HG03439 (cell line): Measurements from ENCODE around the gene IRAK2.
"Not testable (repeated sequence)": the region's sequence is repeated elsewhere in the genome, so short reads cannot be mapped to it uniquely, and the experiment has no call there.

Source experiments
- ATAC-seq: cut with Tn5 transposase; IDR thresholded peaks from one replicate; pipeline ENCODE4 v1.9.1; 2021; ENCODE audit warnings: mild to moderate bottlenecking, moderate library complexity; ENCODE audit not compliant: unreplicated experiment

IRAK2 gene, protein sequence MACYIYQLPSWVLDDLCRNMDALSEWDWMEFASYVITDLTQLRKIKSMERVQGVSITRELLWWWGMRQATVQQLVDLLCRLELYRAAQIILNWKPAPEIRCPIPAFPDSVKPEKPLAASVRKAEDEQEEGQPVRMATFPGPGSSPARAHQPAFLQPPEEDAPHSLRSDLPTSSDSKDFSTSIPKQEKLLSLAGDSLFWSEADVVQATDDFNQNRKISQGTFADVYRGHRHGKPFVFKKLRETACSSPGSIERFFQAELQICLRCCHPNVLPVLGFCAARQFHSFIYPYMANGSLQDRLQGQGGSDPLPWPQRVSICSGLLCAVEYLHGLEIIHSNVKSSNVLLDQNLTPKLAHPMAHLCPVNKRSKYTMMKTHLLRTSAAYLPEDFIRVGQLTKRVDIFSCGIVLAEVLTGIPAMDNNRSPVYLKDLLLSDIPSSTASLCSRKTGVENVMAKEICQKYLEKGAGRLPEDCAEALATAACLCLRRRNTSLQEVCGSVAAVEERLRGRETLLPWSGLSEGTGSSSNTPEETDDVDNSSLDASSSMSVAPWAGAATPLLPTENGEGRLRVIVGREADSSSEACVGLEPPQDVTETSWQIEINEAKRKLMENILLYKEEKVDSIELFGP

GRCh38 chr3:10164546-10165393, at the start of gene IRAK2:
Gene IRAK2 (plus strand): TSS chr3:10164919. CDS start chr3:10164955, 36 bp downstream.
- ATAC-seq, result peak; percentile 63

DNA sequence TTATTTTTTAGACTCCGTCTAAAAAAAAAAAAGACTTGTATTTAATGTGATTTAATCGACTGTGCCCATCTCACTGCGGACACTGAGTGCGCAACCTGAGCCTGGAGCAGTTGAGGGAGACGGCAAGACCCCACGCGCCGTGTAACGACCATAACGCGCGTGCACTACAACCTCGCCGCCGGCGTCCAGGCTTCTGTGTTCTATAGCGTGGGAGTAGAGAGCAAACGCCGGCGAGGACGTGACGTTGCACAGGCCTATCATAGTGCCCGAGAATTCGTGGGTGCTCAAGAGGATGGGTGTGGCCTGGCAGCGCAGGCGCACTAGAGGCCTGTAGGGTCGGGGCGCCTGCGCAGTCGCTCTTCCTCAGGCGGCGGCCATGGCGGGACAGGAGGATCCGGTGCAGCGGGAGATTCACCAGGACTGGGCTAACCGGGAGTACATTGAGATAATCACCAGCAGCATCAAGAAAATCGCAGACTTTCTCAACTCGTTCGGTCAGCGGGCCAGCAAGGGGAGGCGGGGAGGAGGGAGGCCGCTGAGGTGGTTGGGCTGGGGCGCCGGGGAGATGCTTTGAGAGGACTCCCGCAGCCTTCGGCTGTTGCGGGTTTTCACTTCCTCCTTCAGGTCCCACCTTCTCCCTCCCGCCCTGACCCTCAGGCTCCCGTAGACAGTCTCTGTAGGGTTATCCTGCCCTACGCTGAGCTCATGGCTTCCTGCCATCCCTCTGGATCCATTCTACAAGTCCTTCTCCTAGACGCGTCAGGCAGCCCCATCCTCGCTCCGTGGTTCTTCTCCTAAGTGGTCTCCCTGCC, 49.2 kb upstream of the IRAK2 start, which contains the start of gene BRK1:
TSS of gene BRK1 (plus strand) at position 350 of the 812 bp plus-strand sequence. CDS start at position 377, 27 bp downstream.
- ATAC-seq, result peak; percentile 93

- ATAC-seq, result peak; percentile 27
Observed at GRCh38 chr3:10116138-10116460, 48.6 kb upstream of the IRAK2 start.

- no peak for ATAC-seq
Observed at GRCh38 chr3:10116928-10117327, 47.8 kb upstream of the IRAK2 start.

- ATAC-seq, result no peak
Observed at GRCh38 chr3:10119376-10119775, 45.3 kb upstream of the IRAK2 start.

- no peak for ATAC-seq
Observed at GRCh38 chr3:10121064-10121463, 43.7 kb upstream of the IRAK2 start.

- no peak for ATAC-seq
Observed at GRCh38 chr3:10122724-10123123, 42.0 kb upstream of the IRAK2 start.

GRCh38 chr3:10135872-10136271, 28.8 kb upstream of the IRAK2 start:
- not testable (repeated sequence) for ATAC-seq

DNA sequence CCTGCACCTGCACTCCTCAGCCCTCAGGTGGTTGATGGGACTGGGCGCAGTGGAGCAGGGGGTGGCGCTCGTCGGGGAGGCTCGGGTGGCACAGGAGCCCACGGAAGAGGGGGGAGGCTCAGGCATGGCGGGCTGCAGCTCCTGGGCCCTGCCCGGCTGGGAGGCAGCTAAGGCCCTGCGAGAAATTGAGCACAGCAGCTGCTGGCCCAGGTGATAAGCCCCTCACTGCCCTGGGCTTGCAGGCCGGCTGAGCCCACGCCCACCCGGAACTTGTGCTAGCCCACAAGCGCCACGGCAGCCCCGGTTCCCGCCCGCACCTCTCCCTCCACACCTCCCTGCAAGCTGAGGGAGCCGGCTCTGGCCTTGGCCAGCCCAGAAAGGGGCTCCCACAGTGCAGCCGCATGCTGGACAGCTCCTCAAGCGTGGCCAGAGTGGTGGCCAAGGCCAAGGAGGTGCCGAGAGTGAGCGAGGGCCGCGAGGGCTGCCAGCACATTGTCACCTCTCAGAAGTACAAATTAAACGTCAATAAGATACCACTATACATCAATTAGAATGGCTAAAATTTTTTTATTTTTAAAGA, 28.2 kb upstream of the IRAK2 start:
- ATAC-seq, result no peak

DNA sequence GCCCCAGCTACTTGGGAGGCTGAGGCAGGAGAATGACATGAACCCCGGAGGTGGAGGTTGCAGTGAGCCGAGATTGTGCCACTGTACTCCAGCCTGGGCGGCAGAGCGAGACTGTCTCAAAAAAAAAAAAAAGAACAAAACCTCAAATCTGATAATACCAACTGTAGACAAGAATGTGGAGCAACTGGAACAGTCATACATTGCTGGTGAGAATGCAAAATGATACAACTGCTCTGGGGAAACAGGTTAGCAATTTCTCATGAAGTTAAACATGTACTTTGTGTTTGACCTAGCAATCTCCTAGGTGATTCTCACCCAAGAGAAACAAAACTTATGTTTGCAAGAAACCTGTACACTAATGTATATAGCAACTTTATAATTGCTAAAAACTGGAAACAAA, 27.5 kb upstream of the IRAK2 start:
- ATAC-seq, result no peak

DNA sequence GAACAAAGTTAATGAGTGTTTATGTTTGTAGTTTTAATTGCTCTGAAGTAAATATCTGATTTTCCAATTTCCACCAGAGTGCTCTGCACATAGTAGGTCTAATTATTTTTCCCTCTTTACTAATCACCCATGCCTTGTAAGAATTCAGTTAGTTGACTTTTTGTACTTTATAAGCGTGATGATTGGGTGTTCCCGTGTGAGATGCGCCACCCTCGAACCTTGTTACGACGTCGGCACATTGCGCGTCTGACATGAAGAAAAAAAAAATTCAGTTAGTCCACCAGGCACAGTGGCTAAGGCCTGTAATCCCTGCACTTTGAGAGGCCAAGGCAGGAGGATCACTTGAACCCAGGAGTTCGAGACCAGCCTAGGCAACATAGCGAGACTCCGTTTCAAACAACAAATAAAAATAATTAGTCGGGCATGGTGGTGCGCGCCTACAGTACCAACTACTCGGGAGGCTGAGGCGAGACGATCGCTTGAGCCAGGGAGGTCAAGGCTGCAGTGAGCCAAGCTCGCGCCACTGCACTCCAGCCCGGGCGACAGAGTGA, 23.6 kb upstream of the IRAK2 start:
- no peak for ATAC-seq

DNA sequence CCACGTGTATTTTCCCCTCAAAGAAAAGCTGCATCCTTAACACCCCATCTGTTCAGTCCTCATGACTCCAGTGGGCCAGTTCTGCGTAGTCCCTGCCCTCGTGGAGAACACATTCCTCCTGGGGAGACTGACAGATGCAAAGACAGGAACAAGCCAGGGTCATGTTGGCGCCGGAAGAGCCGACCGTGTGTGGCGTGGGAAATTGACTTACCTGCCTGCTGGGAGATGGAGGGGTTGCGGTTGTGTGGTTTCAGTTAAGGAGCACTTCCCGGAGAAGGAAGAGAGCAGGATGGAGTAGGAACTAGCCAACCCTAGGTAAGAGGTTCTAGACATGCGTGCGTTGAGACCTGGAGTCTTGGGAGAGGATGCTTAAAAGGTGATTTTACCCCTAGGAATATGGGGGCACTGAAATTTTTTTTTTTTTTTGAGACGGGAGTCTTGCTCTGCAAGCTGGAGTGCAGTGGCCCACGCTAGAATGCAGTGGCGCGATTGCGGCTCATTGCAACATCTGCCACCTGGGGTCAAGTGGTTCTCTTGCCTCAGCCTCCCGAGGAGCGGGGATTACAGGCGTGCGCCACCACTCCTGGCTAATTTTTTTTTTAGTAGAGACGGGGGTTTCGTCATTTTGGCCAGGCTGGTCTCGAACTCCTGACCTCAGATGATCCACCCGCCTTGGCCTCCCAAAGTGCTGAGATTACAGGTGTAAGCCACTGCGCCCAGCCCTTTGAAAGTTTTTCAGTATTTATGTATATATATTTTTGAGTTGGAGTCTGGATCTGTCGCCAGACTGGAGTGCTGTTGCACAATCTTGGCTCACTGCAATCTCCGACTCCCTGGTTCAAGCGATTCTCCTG, 21.8 kb upstream of the IRAK2 start:
- no peak for ATAC-seq

DNA sequence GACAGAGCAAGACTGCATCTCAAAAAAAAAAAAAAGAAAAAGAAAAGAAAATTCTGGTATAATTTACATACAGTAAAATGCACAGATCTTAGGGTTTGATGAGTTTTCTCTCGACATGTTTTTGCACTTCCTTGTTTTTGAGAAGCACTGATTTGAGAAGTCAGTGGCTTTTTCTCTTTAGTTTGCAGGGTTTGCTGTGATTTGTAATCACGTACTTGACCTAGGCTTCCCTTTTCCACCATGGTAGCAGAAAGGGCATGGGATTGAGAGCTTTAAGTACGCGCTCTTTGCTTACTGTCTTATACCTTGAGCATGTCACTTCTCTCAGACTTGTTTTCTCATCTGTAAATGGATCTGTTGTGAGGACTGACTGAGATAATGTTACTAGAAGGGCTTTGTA, 19.0 kb upstream of the IRAK2 start:
- no peak for ATAC-seq

DNA sequence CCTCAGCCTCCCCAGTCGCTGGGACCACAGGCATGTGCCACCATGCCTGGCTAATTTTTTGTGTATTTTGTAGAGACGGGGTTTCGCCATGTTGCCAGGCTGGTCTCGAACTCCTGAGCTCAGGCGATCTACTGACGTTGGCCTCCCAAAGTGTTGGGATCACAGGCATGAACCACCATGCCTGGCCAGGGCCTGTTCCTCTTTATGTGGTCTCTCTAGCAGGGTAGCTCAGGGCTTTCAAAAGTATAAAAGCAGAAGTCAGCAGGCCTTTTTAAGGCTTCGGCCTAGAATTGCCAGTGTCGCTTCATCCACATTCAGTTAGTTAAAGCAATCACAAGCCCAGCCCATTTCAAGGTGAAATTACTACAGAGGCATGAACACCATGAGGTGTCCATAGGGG, 15.5 kb upstream of the IRAK2 start:
- no peak for ATAC-seq

GRCh38 chr3:10150987-10151386, 13.7 kb upstream of the IRAK2 start:
- ATAC-seq, result no peak

DNA sequence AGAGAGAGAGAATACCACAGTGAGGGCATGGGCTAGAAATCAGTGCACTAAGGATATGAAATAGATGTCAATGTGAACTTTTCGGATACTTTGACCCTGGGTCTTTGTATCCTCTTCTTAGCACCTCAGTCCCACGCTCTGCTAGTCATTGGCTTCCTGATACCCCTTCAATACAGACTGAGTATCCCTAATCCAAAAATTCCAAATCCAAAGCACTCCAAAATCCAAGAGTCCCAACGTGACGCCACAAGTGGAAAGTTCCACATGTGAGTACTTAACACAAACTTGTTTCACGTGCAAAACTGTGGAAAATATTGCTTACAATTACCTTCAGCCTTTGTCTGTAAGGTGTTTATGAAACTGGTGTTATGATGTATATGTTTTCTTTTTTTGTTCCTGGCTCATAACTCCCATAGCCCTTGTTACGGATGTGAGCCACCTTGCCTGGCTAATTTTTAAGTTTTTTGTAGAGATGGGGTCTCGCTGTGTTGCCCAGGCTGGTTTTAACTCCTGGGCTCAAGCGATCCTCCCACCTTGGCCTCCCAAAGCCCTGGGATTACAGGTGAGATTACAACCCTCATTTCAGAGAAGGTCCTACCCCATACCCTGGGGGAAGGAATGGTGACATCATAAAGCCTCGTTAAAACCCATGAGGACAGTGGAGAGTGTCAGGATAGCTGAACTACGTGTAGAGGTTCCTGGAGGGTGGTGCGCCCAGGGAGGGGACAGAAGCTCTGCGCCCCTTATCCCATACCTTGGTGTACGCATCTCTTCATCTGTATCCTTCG, 10.2 kb upstream of the IRAK2 start:
- no peak for ATAC-seq

DNA sequence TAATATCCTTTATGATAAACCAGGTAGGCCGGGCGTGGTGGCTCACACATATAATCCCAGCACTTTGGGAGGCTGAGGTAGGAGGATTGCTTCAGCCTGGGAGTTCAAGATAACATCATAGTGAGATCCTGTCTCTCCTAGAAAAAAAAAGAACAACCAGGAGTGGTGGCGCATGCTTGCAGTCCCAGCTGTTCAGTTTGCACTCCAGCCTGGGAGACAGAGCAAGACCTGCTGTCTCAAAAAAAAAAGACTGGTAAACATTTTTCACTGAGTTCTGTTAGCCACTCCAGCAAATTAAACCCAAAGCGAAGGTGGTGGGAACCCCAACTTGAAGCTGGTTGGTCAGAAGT, 9.6 kb upstream of the IRAK2 start:
- no peak for ATAC-seq

DNA sequence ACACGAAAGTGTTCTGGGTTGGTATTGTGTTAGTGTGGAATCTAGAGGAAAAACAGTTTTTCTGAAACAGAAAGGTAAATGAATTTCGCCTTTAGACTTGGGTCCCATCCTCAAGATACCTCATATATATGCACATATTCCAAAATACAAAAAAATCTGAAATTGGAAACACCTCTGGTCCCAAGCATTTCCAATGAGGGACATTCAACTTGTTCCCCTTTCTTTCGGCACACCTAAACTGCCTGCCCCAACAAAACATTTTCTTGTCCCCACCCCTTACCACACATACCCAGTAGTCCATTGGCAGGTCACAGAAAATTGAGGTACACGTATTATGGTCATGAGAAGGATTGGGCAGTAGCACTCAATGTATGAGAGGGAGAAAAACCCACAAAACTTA, 9.1 kb upstream of the IRAK2 start:
- ATAC-seq, result no peak

DNA sequence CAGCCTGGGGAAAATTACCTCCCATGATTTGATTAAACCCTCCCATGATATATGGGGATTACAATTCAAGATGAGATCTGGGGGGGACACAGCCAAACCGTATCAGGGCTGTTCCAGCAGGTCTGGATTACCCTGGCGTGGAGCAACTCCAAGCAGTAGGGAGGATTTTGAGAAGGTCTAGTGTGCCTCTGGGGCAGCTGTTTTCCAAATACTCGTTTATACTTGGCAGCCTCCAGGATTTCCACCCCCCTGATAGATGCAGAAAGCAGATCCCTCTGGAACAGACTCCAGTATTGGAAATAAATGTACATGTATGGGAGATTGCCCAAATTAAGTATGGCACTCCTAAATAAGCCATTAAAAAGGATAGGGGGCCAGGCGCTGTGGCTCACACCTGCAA, 7.7 kb upstream of the IRAK2 start:
- ATAC-seq, result no peak
